ENCODE results near the gene SPTBN5.

SPTBN5 gene

GRCh38 chr15:41828807-41829141 lies 65.1 kb downstream of the SPTBN5 start:
- H2AFZ ChIP-seq (ENCODE audit: low read length): peak overlapping the region; percentile 91; the same call in 1 of the 2 replicates
- no peak overlapping the region for H3K27ac ChIP-seq (ENCODE audit: low read length)
- H3K4me2 ChIP-seq (ENCODE audit: low read depth, low read length): peak overlapping the region; percentile 94
- no peaks in the 10 kb centered on the region for H3K36me3 ChIP-seq (replicated peaks; ENCODE audit: insufficient read depth, low read length)
- no peaks in the 10 kb centered on the region for H4K20me1 ChIP-seq (ENCODE audit: insufficient read depth, low read length)
- no peak for TF ChIP-seq EZH2phosphoT487 (IDR thresholded peaks at IDR 0.05; ENCODE audit: low read length)
- no peak for TF ChIP-seq EZH2 (optimal IDR thresholded peaks at IDR 0.05; ENCODE audit: low read depth, low read length)
- TF ChIP-seq CTCF (IDR thresholded peaks at IDR 0.05; ENCODE audit: low read length): no peak
- H3K9me3 ChIP-seq (replicated peaks; ENCODE audit: insufficient read depth, low read length): no peaks in the 10 kb centered on the region
- no peaks in the 10 kb centered on the region for H3K4me1 ChIP-seq (ENCODE audit: low read length)
- H3K4me3 ChIP-seq (ENCODE audit: low read length): peak overlapping the region; percentile 91
- H3K79me2 ChIP-seq (ENCODE audit: low read length): no peaks in the 10 kb centered on the region
- no peaks in the 10 kb centered on the region for H3F3A ChIP-seq (ENCODE audit: insufficient read depth, low read length)
- no peaks in the 10 kb centered on the region for H3K27me3 ChIP-seq (replicated peaks; ENCODE audit: insufficient read depth, low read length)
- H3K9me2 ChIP-seq (replicated peaks; ENCODE audit: insufficient read depth, low read length): no peaks in the 10 kb centered on the region
- no peak overlapping the region for H3K9ac ChIP-seq (ENCODE audit: low read length)
- no peak for DNase-seq

GRCh38 chr15:41827880-41828806 lies 65.7 kb downstream of the SPTBN5 start, which contains the start of gene JMJD7:
JMJD7 (plus strand) TSS chr15:41828092; CDS start chr15:41828125, 33 bp downstream.
- Histone ChIP-seq H3K4me3 (ENCODE audit: low read length) (peak within 1 kb of the TSS; percentile 91), H3K4me2 (ENCODE audit: low read depth, low read length) (peak within 1 kb of the TSS; percentile 99), H3K27me3 (replicated peaks; ENCODE audit: insufficient read depth, low read length) (no peaks in the 10 kb centered on the region), H3K36me3 (replicated peaks; ENCODE audit: insufficient read depth, low read length) (no peaks in the 10 kb centered on the region), H3K9ac (ENCODE audit: low read length) (peak within 1 kb of the TSS; percentile 64), H2AFZ (ENCODE audit: low read length) (peak within 1 kb of the TSS; percentile 98), H4K20me1 (ENCODE audit: insufficient read depth, low read length) (no peaks in the 10 kb centered on the region), H3K27ac (ENCODE audit: low read length) (no peak within 1 kb of the TSS), H3F3A (ENCODE audit: insufficient read depth, low read length) (no peaks in the 10 kb centered on the region), H3K4me1 (ENCODE audit: low read length) (no peaks in the 10 kb centered on the region), H3K79me2 (ENCODE audit: low read length) (no peaks in the 10 kb centered on the region), H3K9me2 (replicated peaks; ENCODE audit: insufficient read depth, low read length) (no peaks in the 10 kb centered on the region), H3K9me3 (replicated peaks; ENCODE audit: insufficient read depth, low read length) (no peaks in the 10 kb centered on the region)
- DNase-seq: peak; percentile 84
- TF ChIP-seq CTCF (IDR thresholded peaks at IDR 0.05; ENCODE audit: low read length) (no peak), EZH2 (optimal IDR thresholded peaks at IDR 0.05; ENCODE audit: low read depth, low read length) (no peak), EZH2phosphoT487 (IDR thresholded peaks at IDR 0.05; ENCODE audit: low read length) (no peak)

- Histone ChIP-seq H3K4me3 (ENCODE audit: low read length) (peak overlapping the region; percentile 59), H3K4me1 (ENCODE audit: low read length) (no peaks in the 10 kb centered on the region), H2AFZ (ENCODE audit: low read length) (peak overlapping the region; percentile 98), H3F3A (ENCODE audit: insufficient read depth, low read length) (no peaks in the 10 kb centered on the region), H3K9me3 (replicated peaks; ENCODE audit: insufficient read depth, low read length) (no peaks in the 10 kb centered on the region), H3K79me2 (ENCODE audit: low read length) (no peaks in the 10 kb centered on the region), H3K9me2 (replicated peaks; ENCODE audit: insufficient read depth, low read length) (no peaks in the 10 kb centered on the region), H3K9ac (ENCODE audit: low read length) (peak overlapping the region; percentile 47; the same call in 1 of the 2 replicates), H3K27me3 (replicated peaks; ENCODE audit: insufficient read depth, low read length) (no peaks in the 10 kb centered on the region), H3K27ac (ENCODE audit: low read length) (no peak overlapping the region), H3K4me2 (ENCODE audit: low read depth, low read length) (peak overlapping the region; percentile 99), H4K20me1 (ENCODE audit: insufficient read depth, low read length) (no peaks in the 10 kb centered on the region), H3K36me3 (replicated peaks; ENCODE audit: insufficient read depth, low read length) (no peaks in the 10 kb centered on the region)
- no peak for DNase-seq
- TF ChIP-seq EZH2phosphoT487 (IDR thresholded peaks at IDR 0.05; ENCODE audit: low read length) (no peak), EZH2 (optimal IDR thresholded peaks at IDR 0.05; ENCODE audit: low read depth, low read length) (no peak), CTCF (IDR thresholded peaks at IDR 0.05; ENCODE audit: low read length) (no peak)
Observed at GRCh38 chr15:41827290-41827879, 66.5 kb downstream of the SPTBN5 start.

Data from MM.1S (cell line).